Lower lobe of right lung (tissue), 2 donors: ENCODE measurements around the gene NFE2. TPM values are rescaled to one million over a fixed set of nuclear protein-coding genes. Genes with fewer than 3 reads are reported as not detected.
A peak's percentile ranks its signal among the peaks of the same experiment; 100 is the strongest.
"Not testable (repeated sequence)": the region's sequence is repeated elsewhere in the genome, so short reads cannot be mapped to it uniquely, and the experiment has no call there.

Experiments
- ATAC-seq, 2 donors: fragments of 200-7000 bp; cut with Tn5 transposase; one replicate each; pipeline ENCODE4 v1.9.1; 2020 to 2022; ENCODE audit warnings: mild to moderate bottlenecking in 2 of 2, moderate library complexity in 2 of 2
- DNase-seq: peaks from one replicate; pipeline ENCODE4 v3.0.0-alpha.2; 2020
- H3K27ac ChIP-seq: fragments of 200-600 bp; one replicate; pipeline ENCODE4 v1.8.0; 2022
- H3K27me3 ChIP-seq: fragments of 200-600 bp; one replicate; pipeline ENCODE4 v1.8.0; 2022; ENCODE audit warnings: low read depth
- H3K36me3 ChIP-seq: fragments of 200-600 bp; one replicate; pipeline ENCODE4 v1.8.0; 2022; ENCODE audit warnings: mild to moderate bottlenecking
- H3K4me1 ChIP-seq: fragments of 200-600 bp; one replicate; pipeline ENCODE4 v1.8.0; 2022
- H3K4me3 ChIP-seq: fragments of 200-600 bp; one replicate; pipeline ENCODE4 v1.8.0; 2022; ENCODE audit warnings: mild to moderate bottlenecking
- H3K9me3 ChIP-seq: fragments of 200-600 bp; one replicate; pipeline ENCODE4 v1.8.0; 2022
- intact Hi-C: fragments of 100-400 bp; cut with DNase I; formaldehyde crosslinking; loops from one replicate; pipeline ENCODE4 v1.11.0; 2022
- total RNA-seq: library from RNA; stranded (reverse); fragmentation: NEBNext Ultra II Directional; extraction: Animal tissue kit (Norgen Biotek cat#: 25700); gene quantifications from one replicate; pipeline ENCODE4 v1.2.1, GENCODE V29; 2021
- TF ChIP-seq, protein P1 (sequence below): fragments of 200-600 bp; IDR thresholded peaks from one replicate; pipeline ENCODE4 v1.8.0; 2022; ENCODE audit warnings: antibody characterized with exemption, mild to moderate bottlenecking
- donor health status: DM: no; HTN: yes; CAD: no; lungs with severe emphysema.

Gene NFE2
- total RNA-seq, 1 donor from 2014 or later: 13.5 TPM

DNA sequence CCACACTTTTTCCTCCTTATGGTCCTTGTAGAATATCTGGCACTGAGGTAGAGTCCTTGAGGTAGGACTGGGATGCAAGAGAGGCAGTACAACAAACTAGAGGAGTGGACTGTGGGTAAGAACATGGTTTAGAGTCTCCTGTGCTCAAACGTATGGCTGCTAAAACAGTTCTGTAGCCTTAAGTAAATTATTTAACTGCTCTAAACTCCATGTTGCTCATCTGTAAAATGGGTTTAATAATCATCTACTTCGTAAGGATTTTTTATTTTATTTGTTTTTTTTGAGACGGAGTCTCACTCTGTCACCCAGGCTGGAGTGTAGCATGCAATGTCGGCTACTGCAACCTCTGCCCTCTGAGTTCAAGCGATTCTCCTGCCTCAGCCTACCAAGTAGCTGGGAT lies 20.5 kb upstream of the NFE2 start:
- ATAC-seq (no peak), DNase-seq (no peak)
- no peak overlapping the region for H3K4me3 ChIP-seq
- no peaks in the 10 kb centered on the region for H3K36me3 ChIP-seq
- TF ChIP-seq, protein P1, sequence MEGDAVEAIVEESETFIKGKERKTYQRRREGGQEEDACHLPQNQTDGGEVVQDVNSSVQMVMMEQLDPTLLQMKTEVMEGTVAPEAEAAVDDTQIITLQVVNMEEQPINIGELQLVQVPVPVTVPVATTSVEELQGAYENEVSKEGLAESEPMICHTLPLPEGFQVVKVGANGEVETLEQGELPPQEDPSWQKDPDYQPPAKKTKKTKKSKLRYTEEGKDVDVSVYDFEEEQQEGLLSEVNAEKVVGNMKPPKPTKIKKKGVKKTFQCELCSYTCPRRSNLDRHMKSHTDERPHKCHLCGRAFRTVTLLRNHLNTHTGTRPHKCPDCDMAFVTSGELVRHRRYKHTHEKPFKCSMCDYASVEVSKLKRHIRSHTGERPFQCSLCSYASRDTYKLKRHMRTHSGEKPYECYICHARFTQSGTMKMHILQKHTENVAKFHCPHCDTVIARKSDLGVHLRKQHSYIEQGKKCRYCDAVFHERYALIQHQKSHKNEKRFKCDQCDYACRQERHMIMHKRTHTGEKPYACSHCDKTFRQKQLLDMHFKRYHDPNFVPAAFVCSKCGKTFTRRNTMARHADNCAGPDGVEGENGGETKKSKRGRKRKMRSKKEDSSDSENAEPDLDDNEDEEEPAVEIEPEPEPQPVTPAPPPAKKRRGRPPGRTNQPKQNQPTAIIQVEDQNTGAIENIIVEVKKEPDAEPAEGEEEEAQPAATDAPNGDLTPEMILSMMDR: no peak
- peaks cover 14% of the 10 kb centered on the region for H3K4me1 ChIP-seq
- no peaks in the 10 kb centered on the region for H3K27me3 ChIP-seq
- H3K27ac ChIP-seq: no peak overlapping the region
- no peaks in the 10 kb centered on the region for H3K9me3 ChIP-seq
- intact Hi-C loops: no loop called here

DNA sequence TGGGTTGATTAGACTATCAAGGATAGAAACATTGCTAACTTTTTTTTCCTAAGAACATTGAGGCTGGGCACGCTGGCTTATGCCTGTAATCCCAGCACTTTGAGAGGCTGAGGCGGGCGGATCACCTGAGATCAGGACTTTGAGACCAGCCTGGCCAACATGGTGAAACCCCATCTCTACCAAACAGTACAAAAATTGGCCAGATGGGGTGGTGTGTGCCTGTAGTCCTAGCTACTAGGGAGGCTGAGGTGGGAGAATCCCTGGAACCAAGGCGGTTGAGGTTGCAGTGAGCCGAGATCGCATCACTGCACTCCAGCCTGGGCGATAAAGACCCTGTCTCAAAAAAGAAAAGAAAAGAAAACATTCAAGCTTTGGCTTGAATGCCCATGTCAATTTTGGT lies 11.5 kb upstream of the NFE2 start:
- H3K4me3 ChIP-seq, H3K4me1 ChIP-seq, H3K27me3 ChIP-seq, intact Hi-C loops, DNase-seq, H3K36me3 ChIP-seq, ATAC-seq, H3K9me3 ChIP-seq, H3K27ac ChIP-seq: not testable (repeated sequence)

DNA sequence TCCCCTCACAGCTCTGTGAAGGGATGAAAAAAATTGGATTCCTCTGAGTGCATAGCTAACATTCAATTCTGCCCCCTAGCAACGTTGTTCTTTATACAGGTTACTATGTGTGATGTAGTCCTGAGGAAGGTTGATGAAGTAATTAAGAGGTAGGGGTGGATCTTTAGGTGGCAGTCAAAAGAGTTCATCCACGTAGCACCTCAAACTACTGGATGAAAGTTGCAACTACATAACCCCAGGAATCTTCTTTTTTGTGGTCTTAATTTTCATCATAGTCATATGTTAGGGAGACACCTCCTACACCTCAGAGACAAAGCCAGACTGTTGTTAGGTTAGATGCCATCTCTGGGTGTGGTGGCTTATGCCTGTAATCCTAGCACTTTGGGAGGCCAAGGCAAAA lies 10.2 kb upstream of the NFE2 start:
- Histone ChIP-seq H3K4me1 (peaks cover 17% of the 10 kb centered on the region), H3K4me3 (no peak overlapping the region), H3K27ac (no peak overlapping the region), H3K36me3 (no peaks in the 10 kb centered on the region), H3K9me3 (no peaks in the 10 kb centered on the region), H3K27me3 (no peaks in the 10 kb centered on the region)
- no peak for ATAC-seq
- TF ChIP-seq, protein P1: no peak
- intact Hi-C loops: no loop called here
- no peak for DNase-seq

DNA sequence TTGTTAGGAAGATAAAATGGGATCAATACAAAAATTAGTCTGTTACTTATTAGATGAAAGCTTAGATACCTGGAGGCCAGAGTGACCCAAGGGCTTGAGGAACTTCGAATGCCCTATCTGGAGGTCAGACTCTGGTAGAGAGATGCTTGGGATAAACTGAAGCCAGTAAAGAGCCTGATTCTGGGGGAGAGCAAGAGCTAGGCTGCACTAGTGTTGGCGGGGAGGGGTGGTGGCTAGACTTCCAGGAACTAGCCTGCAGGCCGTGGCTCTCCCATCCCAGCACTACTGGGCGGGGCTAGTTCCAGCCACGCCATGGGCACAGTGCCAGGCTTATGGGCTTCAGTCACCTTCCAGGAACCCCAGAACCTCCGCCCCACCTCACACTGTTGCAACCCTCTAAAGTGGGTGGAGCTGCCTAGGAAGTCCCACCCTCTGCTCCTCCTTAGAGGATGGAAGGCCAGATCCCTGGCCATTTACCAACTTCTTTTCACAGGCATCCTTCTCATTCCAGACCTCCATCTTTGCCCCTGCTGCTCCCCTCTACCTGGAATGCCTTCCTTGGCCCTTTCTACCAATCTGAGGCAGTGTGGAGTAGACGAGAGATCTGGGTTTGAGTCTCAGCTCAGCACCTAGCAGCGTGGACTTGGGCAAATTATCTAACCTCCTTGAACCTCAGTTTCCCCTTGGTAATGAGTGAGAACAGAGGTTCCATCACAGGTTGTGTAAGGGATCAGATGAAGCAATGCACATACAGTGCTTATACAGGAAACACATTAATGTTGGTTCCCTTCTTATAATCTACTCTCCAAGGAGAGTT lies 6.3 kb upstream of the NFE2 start:
- peaks cover 40% of the 10 kb centered on the region for H3K4me1 ChIP-seq
- peak overlapping the region; percentile 34 for H3K27ac ChIP-seq
- intact Hi-C loops: no loop called here
- no peak overlapping the region for H3K4me3 ChIP-seq
- no peaks in the 10 kb centered on the region for H3K36me3 ChIP-seq
- TF ChIP-seq, protein P1: no peak
- ATAC-seq: peak; percentile 92 to 95
- H3K9me3 ChIP-seq: no peaks in the 10 kb centered on the region
- no peaks in the 10 kb centered on the region for H3K27me3 ChIP-seq
- DNase-seq: peak; percentile 96

DNA sequence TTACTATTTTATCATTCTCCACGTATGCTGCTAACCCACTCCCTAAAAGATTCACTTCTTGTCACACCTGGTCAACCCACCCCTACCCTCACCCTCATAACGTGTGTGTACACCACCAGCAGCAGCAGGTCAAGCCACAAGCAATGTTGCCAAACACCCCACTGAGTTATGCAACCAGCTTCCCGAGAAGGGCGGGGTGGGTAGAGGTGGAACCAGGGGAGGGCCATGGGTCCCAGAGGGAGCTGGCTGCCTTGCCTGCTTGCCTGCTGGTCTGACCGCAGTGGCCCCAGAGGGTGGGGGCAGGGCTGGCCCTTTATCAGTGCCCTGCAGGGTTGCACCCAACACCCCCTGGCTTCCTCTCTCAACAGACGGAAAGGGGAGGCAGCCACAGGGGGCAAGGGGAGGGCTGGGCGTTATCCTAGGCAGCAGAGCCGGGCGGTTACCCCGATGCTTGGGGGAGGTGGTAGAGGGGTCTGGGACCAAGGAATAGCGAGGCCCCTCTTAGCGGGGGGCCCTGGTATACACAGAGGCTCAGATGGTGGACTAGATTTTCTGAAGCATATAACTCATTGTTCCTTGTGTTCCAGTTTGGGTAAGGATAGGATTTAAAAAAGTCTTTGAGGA lies 3.5 kb upstream of the NFE2 start:
- intact Hi-C loops: no loop called here
- peaks cover 56% of the 10 kb centered on the region for H3K4me1 ChIP-seq
- H3K27ac ChIP-seq: peak overlapping the region; percentile 59
- no peaks in the 10 kb centered on the region for H3K27me3 ChIP-seq
- DNase-seq: peak; percentile 94
- no peaks in the 10 kb centered on the region for H3K9me3 ChIP-seq
- peak overlapping the region; percentile 20 for H3K4me3 ChIP-seq
- peak; percentile 85 to 90 for ATAC-seq
- no peaks in the 10 kb centered on the region for H3K36me3 ChIP-seq
- TF ChIP-seq, protein P1: no peak

DNA sequence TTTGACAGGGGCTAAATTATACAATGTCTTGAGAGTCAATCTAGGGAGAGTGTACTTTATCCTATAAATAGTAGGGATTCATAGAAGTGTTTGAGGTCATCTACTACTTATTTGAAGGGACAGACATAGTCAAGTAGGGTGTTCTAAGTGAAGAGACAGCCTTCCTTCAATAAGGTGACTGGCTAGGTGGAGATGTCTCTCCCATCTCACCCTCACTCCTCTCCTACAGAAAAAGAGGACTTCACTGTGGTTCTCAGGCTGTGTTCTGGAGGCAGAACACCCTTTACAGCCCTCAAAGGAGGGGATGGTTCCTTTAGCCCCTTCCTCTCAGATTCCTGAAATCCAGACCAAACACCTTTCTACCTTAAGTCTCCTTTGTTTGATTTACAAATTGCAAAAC lies 2.8 kb upstream of the NFE2 start:
- Histone ChIP-seq H3K4me3 (no peak overlapping the region), H3K27ac (peak overlapping the region; percentile 59), H3K36me3 (no peaks in the 10 kb centered on the region), H3K27me3 (no peaks in the 10 kb centered on the region), H3K4me1 (peaks cover 56% of the 10 kb centered on the region), H3K9me3 (no peaks in the 10 kb centered on the region)
- ATAC-seq: no peak
- intact Hi-C loops: no loop called here
- TF ChIP-seq, protein P1: no peak
- DNase-seq: no peak
